8988T (cell line): ENCODE results near the gene POU2F3.
A peak's percentile ranks its signal among the peaks of the same experiment; 100 is the strongest.
"Not testable (repeated sequence)": the region's sequence is repeated elsewhere in the genome, so short reads cannot be mapped to it uniquely, and the experiment has no call there.

Experiments used
- DNase-seq: peaks from one replicate; pipeline ENCODE4 v3.0.0; 2011

The POU2F3 gene

GRCh38 chr11:120226714-120227113, 13.2 kb upstream of the POU2F3 start:
- DNase-seq = no peak

GRCh38 chr11:120227228-120227852, 12.6 kb upstream of the POU2F3 start:
- no peak for DNase-seq

- peak; percentile 94 for DNase-seq
These were observed 11.1 kb upstream of the POU2F3 start for GRCh38 chr11:120228794-120229384.

GRCh38 chr11:120229451-120230424, 10.2 kb upstream of the POU2F3 start:
- DNase-seq = no peak

GRCh38 chr11:120230433-120231071, 9.4 kb upstream of the POU2F3 start:
- no peak for DNase-seq

- no peak for DNase-seq
These were observed 8.0 kb upstream of the POU2F3 start for GRCh38 chr11:120231963-120232362.

- no peak for DNase-seq
These were observed 6.6 kb upstream of the POU2F3 start for GRCh38 chr11:120233207-120233803.

GRCh38 chr11:120235024-120235628, 4.8 kb upstream of the POU2F3 start:
- peak; percentile 95 for DNase-seq

GRCh38 chr11:120236169-120237107, 3.5 kb upstream of the POU2F3 start:
- DNase-seq = no peak

- DNase-seq = no peak
These were observed 846 bp upstream of the POU2F3 start for GRCh38 chr11:120238968-120239620.

- no peak for DNase-seq
These were observed 926 bp downstream of the POU2F3 start for GRCh38 chr11:120240866-120241265.

- DNase-seq = no peak
These were observed 1.3 kb downstream of the POU2F3 start for GRCh38 chr11:120241277-120241676.

GRCh38 chr11:120243221-120243620, 3.3 kb downstream of the POU2F3 start:
- DNase-seq = no peak

- DNase-seq = no peak
These were observed 4.8 kb downstream of the POU2F3 start for GRCh38 chr11:120244476-120245365.

- DNase-seq = no peak
These were observed 5.5 kb downstream of the POU2F3 start for GRCh38 chr11:120245434-120245833.

- DNase-seq = no peak
These were observed 8.8 kb downstream of the POU2F3 start for GRCh38 chr11:120248551-120249278.

GRCh38 chr11:120249279-120250262, 9.6 kb downstream of the POU2F3 start:
- DNase-seq = no peak

GRCh38 chr11:120253377-120253776, 13.4 kb downstream of the POU2F3 start:
- DNase-seq = not testable (repeated sequence)
